Measurements from ENCODE around the gene SS18L1. TPM values are rescaled to one million over a fixed set of nuclear protein-coding genes. Genes with fewer than 3 reads are reported as not detected.

Gene SS18L1
- total RNA-seq (10 to 100 TPM; 10.2 to 18.0 (median 13.2) TPM), polyA plus RNA-seq (10 to 100 TPM; 10.1 to 12.7 (median 10.3) TPM)
- long read RNA-seq, donor 1, partial matches to known transcripts: 1 of 2 reads
- long read RNA-seq, donor 1, other reads (novel, unspliced or antisense): 1 of 2 reads
- long read RNA-seq, donor 2, partial matches to known transcripts: 0 of 6 reads
- long read RNA-seq, donor 2, other reads (novel, unspliced or antisense): 6 of 6 reads

GRCh38 chr20:62143081-62143956, at the start of gene SS18L1, which contains the start of gene PSMA7:
Gene SS18L1 (plus strand): TSS chr20:62143769. CDS start chr20:62143821, 52 bp downstream.
Gene PSMA7 (minus strand): TSS chr20:62143394. CDS start chr20:62143303, 91 bp downstream.
- intact Hi-C loops (cut with DNase I): loop anchor here (2.0 kb wide), 2 partner anchors 39 to 79 kb away; partner anchors contain the start of genes MTG2 (in 1 of the 2) and TAF4 (in 1 of the 2)
- Histone ChIP-seq H3K4me1 (peaks cover 22% of the 10 kb centered on the region), H3K27me3 (ENCODE audit: insufficient read depth in 3 of 3, low read length in 2 of 3) (no peaks in the 10 kb centered on the region), H3K27ac (peak within 1 kb of the TSS; percentile 93), H3K4me3 (peak within 1 kb of the TSS; percentile 81), H3K36me3 (ENCODE audit: insufficient read depth in 1 of 2, low read depth in 1 of 2) (peaks cover 6 to 33% of the 10 kb centered on the region in 2 donors), H3K9me3 (no peaks in the 10 kb centered on the region)
- DNase-seq: peak; percentile 91 to 94
- WGBS, 3 donors: 0 to 1% (median 0%) methylated on average over 39 to 148 of the region's 148 CpGs
- TF ChIP-seq CTCF (IDR thresholded peaks at IDR 0.05): no peak
- ATAC-seq: peak; percentile 82 to 88 (median 88)

- no peak for TF ChIP-seq CTCF (IDR thresholded peaks at IDR 0.05)
- Histone ChIP-seq H3K36me3 (ENCODE audit: insufficient read depth in 1 of 2, low read depth in 1 of 2) (no peaks in the 10 kb centered on the region), H3K27ac (no peak overlapping the region), H3K9me3 (peaks cover 6% of the 10 kb centered on the region), H3K27me3 (ENCODE audit: insufficient read depth in 3 of 3, low read length in 2 of 3) (peaks cover 0 to 3% (median 0%) of the 10 kb centered on the region in 3 donors), H3K4me1 (no peaks in the 10 kb centered on the region), H3K4me3 (no peak overlapping the region)
- DNase-seq: no peak
- no peak for ATAC-seq
- 86 to 90% (median 88%) methylated on average over 27 to 30 of the region's 30 CpGs for WGBS, 3 donors
- intact Hi-C loops (cut with DNase I): no loop called here
These were observed 46.9 kb upstream of the SS18L1 start for GRCh38 chr20:62096421-62097380.

GRCh38 chr20:62097881-62098407, 45.6 kb upstream of the SS18L1 start:
- Histone ChIP-seq H3K27me3 (ENCODE audit: insufficient read depth in 3 of 3, low read length in 2 of 3) (peaks cover 0 to 7% (median 0%) of the 10 kb centered on the region in 3 donors), H3K27ac (no peak overlapping the region), H3K4me3 (no peak overlapping the region), H3K36me3 (ENCODE audit: insufficient read depth in 1 of 2, low read depth in 1 of 2) (no peaks in the 10 kb centered on the region), H3K4me1 (no peaks in the 10 kb centered on the region), H3K9me3 (peaks cover 6% of the 10 kb centered on the region)
- no peak for TF ChIP-seq CTCF (IDR thresholded peaks at IDR 0.05)
- WGBS, 3 donors: 71 to 78% (median 71%) methylated on average over 16 of the region's 16 CpGs
- intact Hi-C loops (cut with DNase I): no loop called here
- DNase-seq (no peak), ATAC-seq (no peak)

GRCh38 chr20:62101078-62101477, 42.5 kb upstream of the SS18L1 start:
- no peak for DNase-seq
- peaks cover 6% of the 10 kb centered on the region for H3K9me3 ChIP-seq
- TF ChIP-seq CTCF (IDR thresholded peaks at IDR 0.05): no peak
- no peaks in the 10 kb centered on the region for H3K36me3 ChIP-seq (ENCODE audit: insufficient read depth in 1 of 2, low read depth in 1 of 2)
- no peak overlapping the region for H3K4me3 ChIP-seq
- H3K4me1 ChIP-seq: no peaks in the 10 kb centered on the region
- intact Hi-C loops (cut with DNase I): no loop called here
- 81 to 93% (median 92%) methylated on average over 4 of the region's 4 CpGs for WGBS, 3 donors
- H3K27me3 ChIP-seq (ENCODE audit: insufficient read depth in 3 of 3, low read length in 2 of 3): peaks cover 0 to 7% (median 0%) of the 10 kb centered on the region in 3 donors
- H3K27ac ChIP-seq: no peak overlapping the region
- ATAC-seq: no peak
